ENCODE results near the gene MRGPRX3. TPM values are rescaled to one million over a fixed set of nuclear protein-coding genes. Genes with fewer than 3 reads are reported as not detected.

Gene MRGPRX3
- not detected for total RNA-seq
- long read RNA-seq, result 0 reads

DNA sequence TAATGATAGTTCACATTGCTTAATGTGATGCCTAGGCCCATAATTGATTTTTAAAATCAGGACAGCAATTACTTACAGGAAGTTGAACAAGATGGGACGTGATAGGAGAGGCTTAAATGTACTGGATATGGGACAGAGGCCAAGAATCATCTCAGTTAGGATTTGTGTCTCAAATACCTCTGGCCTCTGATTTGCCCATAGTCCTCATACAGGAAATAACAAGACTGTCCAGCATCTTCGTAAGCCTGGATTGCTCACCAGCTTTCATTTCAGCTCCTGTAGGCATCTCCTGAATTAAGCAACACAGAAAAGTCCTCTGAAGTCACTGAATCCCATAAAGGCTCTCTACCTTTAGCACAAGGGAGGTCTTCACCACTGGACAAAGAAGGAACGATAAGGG, at the start of gene MRGPRX3:
Gene MRGPRX3 (plus strand): TSS at position 231 of the 400 bp plus-strand sequence. CDS start 4,632 bp downstream, outside the sequence.
- intact Hi-C loops (cut with DNase I), result no loop called here
- ATAC-seq (no peak), DNase-seq (no peak)
- Histone ChIP-seq H3K27ac (no peak within 1 kb of the TSS), H3K4me3 (no peak within 1 kb of the TSS), H3K36me3 (no peaks in the 10 kb centered on the region), H3K9me3 (no peaks in the 10 kb centered on the region), H3K4me1 (no peaks in the 10 kb centered on the region), H3K27me3 (ENCODE audit: low read depth) (peaks cover 8% of the 10 kb centered on the region)
- TF ChIP-seq CTCF (IDR thresholded peaks at IDR 0.05), result no peak

DNA sequence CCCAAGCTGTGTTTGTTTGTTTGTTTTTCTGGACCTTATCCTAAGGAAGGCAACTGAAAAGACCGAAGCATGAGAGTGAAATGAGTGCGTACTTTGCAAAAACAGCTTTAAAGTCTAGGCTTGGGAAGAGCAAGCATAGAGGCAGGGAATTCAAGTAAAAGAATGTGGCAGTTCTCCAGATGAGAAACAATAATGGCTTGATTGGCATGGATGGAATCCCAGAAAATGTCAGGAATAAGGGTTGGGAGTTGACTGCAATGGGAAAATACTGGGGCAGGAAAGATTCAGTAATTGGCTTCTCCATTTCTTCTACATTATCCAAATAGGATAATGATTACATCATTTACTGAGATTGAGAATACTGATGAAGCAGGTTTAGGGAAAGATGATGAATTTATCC, 44.0 kb upstream of the MRGPRX3 start:
- Histone ChIP-seq H3K4me3 (no peak overlapping the region), H3K9me3 (no peaks in the 10 kb centered on the region), H3K36me3 (peaks cover 94% of the 10 kb centered on the region), H3K4me1 (no peaks in the 10 kb centered on the region), H3K27ac (no peak overlapping the region), H3K27me3 (ENCODE audit: low read depth) (no peaks in the 10 kb centered on the region)
- ATAC-seq, result no peak
- intact Hi-C loops (cut with DNase I), result no loop called here
- no peak for TF ChIP-seq CTCF (IDR thresholded peaks at IDR 0.05)
- no peak for DNase-seq

DNA sequence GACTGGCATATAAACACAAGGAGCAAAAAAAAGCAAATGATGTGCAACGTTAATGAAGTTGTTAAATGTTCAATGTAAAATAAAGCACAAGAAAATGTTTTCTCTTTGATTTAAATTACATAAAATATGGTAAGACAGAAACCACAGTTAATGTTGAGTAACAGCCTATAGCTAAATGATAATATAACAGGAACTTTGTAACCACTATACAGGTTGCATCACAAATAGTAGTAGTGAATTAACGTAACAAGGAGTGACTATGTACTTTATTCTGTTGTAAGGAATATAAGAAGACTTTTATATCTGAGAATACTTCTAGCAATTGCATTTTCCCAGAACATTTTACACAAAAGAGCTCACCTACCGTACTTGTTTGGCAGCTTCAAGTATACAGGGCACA, 43.4 kb upstream of the MRGPRX3 start:
- Histone ChIP-seq H3K27ac (no peak overlapping the region), H3K4me1 (no peaks in the 10 kb centered on the region), H3K9me3 (no peaks in the 10 kb centered on the region), H3K27me3 (ENCODE audit: low read depth) (no peaks in the 10 kb centered on the region), H3K36me3 (peaks cover 94% of the 10 kb centered on the region), H3K4me3 (no peak overlapping the region)
- TF ChIP-seq CTCF (IDR thresholded peaks at IDR 0.05), result no peak
- intact Hi-C loops (cut with DNase I), result no loop called here
- DNase-seq, result no peak
- ATAC-seq, result no peak

DNA sequence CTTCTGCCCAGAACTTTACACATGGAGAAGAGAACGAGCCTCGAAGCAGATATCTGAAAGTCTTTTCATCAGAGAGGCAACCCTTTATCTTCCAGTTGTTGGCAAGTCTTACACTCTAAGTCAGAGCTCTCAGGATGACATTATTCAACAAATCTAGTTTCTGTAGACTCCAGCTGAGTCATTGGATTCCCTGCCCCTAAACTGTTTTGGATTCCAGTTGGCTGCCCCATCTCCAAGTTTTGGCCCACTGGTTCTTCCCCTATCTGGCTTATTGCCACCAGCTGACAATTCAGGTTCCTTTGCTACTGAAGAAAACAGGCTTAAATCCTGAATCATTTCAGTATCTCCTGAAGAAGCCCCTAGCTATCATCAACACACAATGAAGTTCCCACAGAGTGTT, 40.6 kb upstream of the MRGPRX3 start:
- H3K27ac ChIP-seq, result no peak overlapping the region
- no peak for TF ChIP-seq CTCF (IDR thresholded peaks at IDR 0.05)
- no peaks in the 10 kb centered on the region for H3K4me1 ChIP-seq
- no peak for DNase-seq
- intact Hi-C loops (cut with DNase I), result no loop called here
- H3K4me3 ChIP-seq, result no peak overlapping the region
- peaks cover 98% of the 10 kb centered on the region for H3K36me3 ChIP-seq
- ATAC-seq, result no peak
- H3K27me3 ChIP-seq (ENCODE audit: low read depth), result no peaks in the 10 kb centered on the region
- no peaks in the 10 kb centered on the region for H3K9me3 ChIP-seq

DNA sequence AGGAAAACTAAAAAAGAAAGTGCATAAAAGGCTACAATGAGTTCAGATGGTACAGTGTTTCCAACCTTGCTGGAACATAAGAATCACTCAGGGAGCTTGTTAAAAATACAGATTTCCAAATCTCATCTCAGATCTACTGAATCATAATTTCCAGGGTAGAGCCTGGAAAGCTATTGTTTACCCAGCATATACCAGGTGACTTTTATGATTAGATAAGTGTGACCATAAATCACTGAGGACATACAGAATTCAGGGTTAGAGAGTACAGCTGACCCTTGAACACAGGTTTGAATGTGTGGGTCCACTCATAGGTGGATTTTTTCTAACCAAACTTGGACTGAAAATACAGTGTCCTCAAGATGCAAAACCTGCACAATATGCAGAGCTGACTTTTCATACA, 38.4 kb upstream of the MRGPRX3 start:
- intact Hi-C loops (cut with DNase I), result no loop called here
- DNase-seq (no peak), ATAC-seq (no peak)
- no peak for TF ChIP-seq CTCF (IDR thresholded peaks at IDR 0.05)
- Histone ChIP-seq H3K4me3 (no peak overlapping the region), H3K4me1 (no peaks in the 10 kb centered on the region), H3K27ac (no peak overlapping the region), H3K36me3 (peaks cover 81% of the 10 kb centered on the region), H3K9me3 (no peaks in the 10 kb centered on the region), H3K27me3 (ENCODE audit: low read depth) (no peaks in the 10 kb centered on the region)

Measured in lower lobe of right lung (tissue), 2 donors.